Midbrain (tissue), 1 donor: ENCODE data around the gene NLRP1.

ENCODE experiments used
- DNase-seq: peaks from one replicate; lab custom pipeline; 2025; lab: John Stamatoyannopoulos, UW

NLRP1 gene

DNA sequence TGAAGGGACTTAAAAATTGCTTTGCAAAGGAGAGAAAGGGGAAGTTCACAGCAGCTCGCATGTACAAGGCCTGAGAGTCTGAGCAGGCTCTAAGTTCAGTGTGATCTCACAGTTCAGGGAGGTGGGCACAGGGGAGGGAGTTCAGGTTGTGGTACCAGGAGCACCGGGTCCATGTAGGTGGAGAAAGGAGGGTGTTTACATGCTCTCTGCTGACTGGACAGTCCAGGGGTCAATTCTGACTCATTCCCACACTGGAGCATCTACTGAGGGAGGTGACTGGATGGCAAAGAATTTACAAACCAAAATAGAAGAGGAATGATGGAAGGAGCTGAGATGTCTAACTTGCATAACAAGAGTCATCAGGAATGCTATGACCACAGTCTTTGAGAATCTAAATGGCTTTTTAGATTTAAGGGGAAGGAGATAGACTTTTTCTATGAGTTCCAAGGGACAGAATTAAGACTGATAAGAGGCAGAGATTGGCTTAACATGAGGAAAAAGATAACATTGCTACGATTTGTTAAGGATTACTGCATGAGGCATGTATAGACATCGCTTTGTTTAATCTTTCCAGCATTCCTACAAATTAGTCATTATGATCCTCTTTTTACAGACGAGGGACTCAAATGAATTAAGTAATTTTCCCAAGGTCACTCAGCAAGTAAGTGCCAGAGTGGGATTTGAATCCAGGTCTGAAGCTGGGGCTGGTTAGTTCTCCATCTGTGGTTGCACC lies 68.1 kb downstream of the NLRP1 start:
- DNase-seq = no peak

GRCh38 chr17:5514976-5515375 lies 69.3 kb downstream of the NLRP1 start:
- no peak for DNase-seq

DNA sequence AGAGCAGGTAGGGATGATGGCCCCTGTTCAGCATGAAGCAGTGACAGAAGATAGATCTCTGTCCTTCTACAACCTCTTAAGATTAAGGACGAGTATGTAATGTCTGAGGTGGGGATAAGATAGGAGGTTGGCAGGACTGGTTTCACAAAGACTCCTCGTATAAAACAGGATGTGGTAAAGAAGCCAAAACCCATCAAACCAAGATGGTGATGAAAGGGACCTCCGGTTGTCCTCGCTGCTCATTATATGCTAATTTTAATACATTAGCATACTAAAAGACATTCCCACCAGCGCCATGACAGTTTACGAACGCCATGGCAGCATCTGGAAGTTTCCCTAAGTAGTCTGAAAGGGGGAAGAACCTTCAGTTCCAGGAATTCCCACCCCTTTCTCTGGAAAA lies 70.7 kb downstream of the NLRP1 start:
- no peak for DNase-seq

DNA sequence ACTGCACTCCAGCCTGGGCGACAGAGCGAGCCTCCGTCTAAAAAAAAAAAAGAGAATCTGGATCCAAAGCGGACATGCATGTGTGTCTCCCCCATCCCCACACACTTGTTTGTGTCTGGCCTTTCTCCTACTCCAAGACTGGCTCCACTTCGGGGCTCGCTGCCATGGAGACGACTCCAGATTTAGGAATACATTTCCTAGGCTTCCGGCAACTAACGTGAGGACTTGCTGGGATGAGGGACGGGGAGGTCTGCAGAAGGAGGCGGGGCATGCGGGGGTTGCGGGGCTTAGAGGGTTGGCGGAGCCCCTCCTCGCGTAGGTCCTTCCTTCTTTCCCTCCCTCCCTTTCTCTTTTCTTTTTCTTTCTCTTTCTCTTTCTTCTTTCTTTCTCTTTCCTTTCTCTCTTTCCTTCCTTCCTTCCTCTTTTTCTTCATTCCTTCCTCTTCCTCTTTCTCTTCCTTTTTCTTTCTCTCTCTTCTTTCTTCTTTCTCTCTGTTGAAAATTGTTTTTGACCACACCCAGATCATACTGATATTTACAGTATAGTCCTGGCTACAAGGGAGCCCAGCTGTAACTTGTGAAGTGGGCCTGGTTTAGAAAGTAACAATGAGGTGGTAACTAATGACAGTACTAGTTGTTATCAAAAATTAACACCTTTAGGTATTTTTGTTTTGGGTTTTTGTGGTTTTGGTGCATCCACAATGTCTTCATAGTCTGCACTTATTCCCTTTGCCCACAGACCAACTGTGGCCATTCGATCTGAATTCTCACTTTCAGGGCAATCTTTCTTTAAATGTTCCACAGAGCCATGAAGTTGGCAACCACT lies 72.7 kb downstream of the NLRP1 start:
- DNase-seq = no peak

GRCh38 chr17:5510771-5511170 lies 73.5 kb downstream of the NLRP1 start:
- no peak for DNase-seq

DNA sequence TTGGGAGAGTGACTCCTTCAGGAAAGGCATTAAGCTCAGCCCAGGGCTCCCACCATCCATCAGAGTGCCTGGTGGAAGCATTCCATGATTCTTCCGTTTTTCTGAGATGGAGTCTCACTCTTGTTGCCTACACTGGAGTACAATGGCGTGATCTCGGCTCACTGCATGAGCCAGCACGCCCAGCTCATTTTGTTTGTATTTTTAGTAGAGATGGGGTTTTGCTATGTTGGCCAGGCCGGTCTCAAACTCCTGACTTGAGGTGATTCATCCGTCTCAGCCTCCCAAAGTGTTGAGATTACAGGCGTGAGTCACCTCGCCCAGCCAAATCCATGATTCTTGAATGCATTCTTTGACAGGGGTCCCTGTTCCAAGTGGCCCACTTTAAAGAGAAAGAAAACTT lies 74.8 kb downstream of the NLRP1 start:
- DNase-seq = no peak

- DNase-seq = no peak
These were observed 75.5 kb downstream of the NLRP1 start for GRCh38 chr17:5508810-5509209.

DNA sequence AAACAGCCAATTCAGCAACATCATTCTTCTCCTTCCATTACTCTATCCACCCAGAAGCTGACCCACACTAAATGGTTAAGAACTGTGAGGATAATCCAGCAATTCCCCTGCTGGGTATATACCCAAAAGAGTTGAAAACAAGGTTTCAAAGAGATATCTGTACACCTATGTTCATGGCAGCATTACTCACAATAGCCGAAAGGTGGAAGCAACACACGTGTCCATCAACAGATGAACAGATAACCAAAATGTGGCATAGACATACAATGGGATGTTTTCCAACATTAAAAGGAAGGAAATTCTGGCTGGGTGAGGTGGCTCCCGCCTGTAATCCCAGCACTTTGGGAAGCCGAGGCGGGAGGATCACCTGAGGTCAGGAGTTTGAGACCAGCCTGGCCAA lies 78.0 kb downstream of the NLRP1 start:
- no peak for DNase-seq

DNA sequence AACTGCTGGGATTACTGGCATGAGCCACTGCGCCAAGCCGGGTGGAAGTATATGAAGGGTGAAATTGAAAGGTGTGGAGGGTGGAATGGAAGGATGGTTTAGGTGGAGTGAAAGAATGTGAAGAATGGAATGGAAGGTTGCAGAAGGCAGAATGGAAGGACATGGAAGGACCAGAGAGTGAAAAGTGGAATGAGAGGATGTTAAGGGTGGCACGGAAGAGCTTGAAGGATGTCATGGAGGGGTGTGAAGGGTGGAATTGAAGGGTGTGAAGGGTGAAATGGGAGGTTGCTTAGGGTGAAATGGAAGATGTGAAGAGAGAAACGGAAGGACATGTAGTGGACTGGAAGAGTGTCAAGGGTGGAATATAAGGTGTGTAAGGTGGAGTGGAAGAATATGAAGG lies 81.8 kb downstream of the NLRP1 start:
- DNase-seq = no peak

GRCh38 chr17:5501685-5502084 lies 82.6 kb downstream of the NLRP1 start:
- DNase-seq = no peak

DNA sequence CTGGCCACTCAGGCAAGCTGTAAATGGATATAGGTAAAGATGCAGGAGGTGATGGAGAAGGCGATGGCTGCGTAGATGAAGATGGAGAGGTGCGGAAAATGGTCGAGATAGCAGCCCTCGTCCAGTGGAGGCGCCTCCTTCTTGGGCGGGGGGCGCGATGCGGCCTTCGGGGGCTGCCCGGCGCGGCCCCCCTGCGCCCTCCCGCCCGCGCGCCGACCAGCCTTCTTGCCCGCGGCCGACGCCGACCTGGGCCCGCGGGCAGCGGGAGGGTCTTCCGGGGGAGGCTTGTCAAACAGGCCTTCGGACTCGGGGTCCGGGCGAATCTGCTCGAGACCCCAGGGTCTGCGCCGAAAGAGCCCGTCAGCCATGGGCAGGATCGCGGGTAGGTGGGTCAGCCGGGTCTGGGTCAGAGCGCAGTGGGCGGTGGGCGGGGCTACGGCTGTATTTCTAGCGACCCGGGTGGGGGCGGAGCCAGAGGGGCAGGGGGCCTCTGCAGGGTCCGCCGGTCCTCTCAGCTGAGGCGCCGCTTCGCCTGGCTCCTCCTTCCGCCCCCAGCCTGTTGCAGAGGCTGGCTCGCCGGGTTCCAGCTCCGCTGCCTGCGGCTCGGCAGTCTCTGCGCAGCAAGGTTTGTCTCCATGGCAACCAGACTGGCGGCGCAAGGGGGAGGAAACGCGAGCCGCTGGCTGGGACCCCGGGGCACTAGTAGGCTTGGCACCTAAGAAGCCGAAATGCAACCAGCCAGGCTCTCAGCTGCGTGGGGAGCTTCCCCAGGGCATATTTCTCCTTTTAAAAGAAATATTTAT lies 83.5 kb downstream of the NLRP1 start:
- DNase-seq = peak; percentile 84

DNA sequence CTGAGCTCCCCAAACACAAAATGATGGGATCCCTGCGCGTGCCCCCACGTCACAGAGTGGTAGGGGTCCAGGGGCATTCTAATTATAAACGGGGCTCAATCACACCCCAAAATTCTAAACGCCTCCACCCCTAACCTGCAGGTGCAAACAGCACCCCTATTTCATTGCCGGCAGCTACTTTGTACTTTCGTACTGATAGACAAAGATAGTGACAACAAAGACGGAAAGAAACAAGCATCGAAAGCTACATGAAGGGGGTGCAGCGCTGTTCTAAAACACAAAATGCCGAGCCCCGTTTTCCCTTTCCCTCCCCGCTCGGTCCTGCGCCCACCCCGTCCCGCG lies 84.1 kb downstream of the NLRP1 start:
- DNase-seq = no peak

DNA sequence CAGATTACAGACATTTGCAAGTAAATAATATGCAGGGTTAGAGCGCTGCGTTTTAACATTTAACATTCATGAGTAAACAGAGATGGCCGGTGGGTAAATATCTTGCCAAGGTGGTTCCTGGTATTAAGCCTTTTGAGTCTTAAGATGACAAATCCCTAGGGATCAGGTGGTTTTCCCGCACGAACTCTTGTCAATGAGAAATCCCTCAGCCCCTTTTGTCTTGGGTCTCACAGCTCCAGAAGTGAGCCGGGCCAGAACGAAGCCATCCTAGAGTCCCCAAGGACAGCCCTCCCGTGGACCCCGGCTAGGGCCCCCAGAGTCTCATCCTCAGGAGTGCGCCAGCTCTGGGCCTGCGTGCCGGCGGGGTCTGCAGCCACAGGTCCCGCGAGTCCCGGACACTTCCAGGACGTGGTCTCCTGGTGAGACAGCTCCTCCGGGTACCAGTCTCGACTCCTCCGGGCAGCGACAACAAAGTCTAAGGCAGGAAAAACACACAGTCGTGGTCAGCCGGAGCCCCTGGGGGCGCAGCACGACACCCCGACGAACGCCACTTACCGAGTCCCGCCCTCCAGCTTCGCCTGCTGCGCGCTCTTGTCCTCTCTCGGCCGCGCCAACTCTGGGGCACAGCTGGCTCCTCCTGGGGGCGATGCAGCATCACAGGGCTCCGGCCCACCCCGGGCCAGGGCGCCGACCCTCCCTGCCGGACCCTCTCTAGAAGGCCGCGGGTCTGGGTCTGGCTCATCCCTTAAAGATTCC lies 84.7 kb downstream of the NLRP1 start:
- DNase-seq = peak; percentile 9

- DNase-seq = no peak
These were observed 91.3 kb downstream of the NLRP1 start for GRCh38 chr17:5492970-5493369.

- no peak for DNase-seq
These were observed 95.6 kb downstream of the NLRP1 start for GRCh38 chr17:5488752-5489151.

DNA sequence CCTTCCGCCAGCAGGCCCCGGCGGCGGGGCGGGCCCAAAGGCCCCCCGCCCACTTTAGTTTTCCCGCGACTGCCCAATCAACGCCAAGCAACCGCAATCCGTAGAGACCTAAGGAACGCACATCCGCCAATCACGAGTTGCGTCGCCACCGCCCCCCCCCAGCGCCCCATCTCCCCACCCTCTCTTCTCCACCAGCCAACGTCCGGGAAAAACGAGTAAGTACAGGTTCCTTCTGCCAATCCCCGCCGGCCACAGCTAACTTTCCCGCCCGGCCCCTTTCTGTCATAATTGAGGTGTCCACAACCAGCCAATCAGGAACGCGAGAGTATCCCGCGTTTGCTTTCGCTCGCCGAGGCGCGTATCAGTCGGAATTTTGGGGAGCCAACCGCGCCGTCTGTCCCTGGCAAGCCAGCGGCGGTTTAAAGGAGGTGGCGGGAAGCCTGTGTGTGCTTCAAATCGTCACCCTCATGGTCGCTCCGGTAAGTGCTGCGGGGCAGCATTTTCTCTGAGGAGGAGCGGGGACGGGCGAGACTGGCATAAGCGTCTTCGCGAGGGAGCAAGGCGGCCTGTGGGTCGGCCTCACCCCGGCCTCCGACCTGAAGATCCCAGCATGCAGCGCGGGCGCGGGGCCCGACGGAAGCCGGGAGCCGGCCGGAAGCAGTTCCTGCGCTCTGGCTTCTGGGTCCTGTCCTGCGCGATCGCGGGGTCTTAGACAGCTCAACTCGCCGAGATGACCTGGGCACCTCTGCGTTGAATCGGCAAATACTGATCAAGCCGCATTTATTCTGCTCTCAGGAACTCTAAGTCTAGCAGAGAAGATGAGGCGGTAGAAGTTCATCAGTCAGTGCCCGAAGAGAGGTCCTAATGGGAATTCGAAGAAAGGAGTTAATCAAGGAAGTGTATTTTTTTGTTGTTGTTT lies 97.8 kb downstream of the NLRP1 start, which contains the start of gene MIS12:
Gene MIS12 (plus strand): TSS at position 361 of the 919 bp plus-strand sequence. CDS start 2,297 bp downstream, outside the sequence.
- DNase-seq = peak; percentile 99

DNA sequence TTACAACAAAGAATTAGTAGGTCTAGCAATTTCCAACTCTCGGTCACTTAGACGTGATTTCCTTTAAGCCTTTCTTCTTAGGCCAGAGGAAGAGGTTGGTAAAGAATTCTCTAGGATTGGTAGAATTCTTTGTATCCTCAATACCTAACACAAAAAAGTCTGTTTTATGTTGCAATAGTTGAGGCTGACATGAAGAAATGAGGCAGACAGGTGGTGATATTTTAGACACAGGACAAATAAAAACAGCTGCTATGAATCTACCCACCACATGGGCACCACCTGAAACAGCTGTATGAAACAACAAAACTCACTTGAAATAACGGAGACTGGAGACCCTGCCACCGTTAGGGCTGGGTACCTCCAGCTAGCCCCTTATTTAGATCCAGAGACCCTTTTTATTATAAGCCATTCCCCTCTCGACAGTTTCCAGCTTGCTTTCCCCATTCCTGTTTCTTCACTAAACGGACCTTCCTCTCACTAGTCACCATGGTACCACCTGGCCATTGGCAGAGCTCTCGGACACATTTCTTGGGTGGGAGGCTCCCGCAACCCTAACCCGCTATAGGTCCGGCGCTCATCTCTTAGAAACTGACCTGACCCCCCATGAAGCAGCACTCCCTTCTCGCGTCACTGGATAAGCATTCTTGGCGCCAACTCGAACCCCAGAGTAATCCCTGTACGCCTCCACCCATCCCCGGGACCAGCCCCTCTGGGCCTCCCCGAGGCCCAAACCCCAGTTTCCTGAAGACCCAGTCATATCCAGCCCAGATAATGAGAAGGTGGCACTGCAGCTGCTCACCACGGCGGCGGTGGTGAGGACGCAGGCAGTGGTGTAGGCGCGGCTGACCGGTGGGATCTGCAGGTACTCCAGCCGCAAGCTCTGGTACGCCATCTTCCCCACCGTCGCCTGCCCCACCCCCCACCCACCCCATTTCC lies 98.8 kb downstream of the NLRP1 start, which contains the start of gene DERL2:
Gene DERL2 (minus strand): TSS at position 909 of the 936 bp plus-strand sequence. CDS start 17 bp downstream, at position 892.
- DNase-seq = no peak

DNA sequence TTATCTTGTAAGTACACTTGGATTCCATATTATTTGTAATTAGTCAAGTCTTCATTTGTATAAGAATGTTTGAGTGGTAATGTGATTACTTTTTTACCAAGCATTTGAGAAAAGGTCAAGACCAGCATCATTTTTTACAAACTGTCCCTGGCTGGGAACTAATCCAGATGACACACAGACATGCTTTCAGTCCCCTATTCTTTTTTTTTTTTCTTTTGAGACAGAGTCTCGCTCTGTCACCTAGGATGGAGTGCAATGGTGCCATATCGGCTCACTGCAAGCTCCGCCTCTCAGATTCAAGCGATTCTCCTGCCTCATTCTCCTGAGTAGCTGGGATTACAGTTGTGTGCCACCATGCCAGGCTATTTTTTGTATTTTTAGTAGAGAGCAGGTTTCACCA lies 102.9 kb downstream of the NLRP1 start:
- DNase-seq = no peak

DNA sequence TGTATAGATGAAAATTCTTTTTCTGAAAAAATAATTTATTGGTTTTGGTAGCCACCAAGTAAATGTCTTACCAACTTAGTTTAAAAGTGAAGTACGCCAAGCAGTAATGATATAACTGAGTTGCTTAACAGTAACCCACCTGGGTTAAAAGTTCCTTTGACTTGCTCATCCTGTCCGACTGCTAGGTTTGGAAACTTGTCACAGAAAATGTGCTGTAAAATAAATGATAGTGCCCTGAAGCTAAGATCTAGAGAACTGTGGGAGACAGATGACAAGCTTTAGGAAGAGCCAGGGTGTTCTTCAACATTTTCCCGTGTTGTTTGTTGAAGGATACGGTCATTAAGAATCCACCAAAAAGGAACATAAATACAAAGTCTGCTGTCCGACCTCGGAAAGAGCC lies 103.3 kb downstream of the NLRP1 start:
- DNase-seq = no peak
